NCI-H748 (cell line): ENCODE results near the gene DNAJB8.
A peak's percentile ranks its signal among the peaks of the same experiment; 100 is the strongest.

ENCODE experiments used
- DNase-seq: peaks from one replicate; lab custom pipeline; 2025; ENCODE audit not compliant: unreplicated experiment; lab: John Stamatoyannopoulos, UW

Gene DNAJB8

GRCh38 chr3:128466840-128467541 lies at the start of gene DNAJB8:
Gene DNAJB8 (minus strand): TSS chr3:128466890. CDS start chr3:128463245, 3,645 bp downstream.
- DNase-seq, result no peak

GRCh38 chr3:128515967-128516366 lies 49.3 kb upstream of the DNAJB8 start:
- no peak for DNase-seq

GRCh38 chr3:128508852-128509251 lies 42.2 kb upstream of the DNAJB8 start:
- DNase-seq, result no peak

DNA sequence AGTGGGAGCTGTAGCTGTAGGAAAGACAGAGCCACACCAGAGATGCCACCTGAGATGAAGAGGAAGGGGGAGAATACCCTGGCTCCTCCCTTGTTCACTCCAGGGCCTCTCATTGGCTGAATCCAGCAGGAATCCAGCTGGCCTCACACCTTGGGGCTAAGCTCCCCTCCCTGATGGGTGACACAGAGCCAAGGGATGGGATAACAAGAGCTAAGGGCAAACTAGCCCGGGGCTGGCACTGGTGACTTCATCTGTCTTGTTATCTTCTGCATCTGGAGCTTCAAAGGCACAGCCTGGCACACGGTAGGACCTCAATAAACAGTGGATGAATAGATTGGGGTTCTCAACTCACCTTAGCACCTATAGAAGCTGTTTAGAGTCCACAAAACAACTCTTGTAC lies 40.1 kb upstream of the DNAJB8 start:
- no peak for DNase-seq

GRCh38 chr3:128505771-128506170 lies 39.1 kb upstream of the DNAJB8 start:
- DNase-seq, result no peak

DNA sequence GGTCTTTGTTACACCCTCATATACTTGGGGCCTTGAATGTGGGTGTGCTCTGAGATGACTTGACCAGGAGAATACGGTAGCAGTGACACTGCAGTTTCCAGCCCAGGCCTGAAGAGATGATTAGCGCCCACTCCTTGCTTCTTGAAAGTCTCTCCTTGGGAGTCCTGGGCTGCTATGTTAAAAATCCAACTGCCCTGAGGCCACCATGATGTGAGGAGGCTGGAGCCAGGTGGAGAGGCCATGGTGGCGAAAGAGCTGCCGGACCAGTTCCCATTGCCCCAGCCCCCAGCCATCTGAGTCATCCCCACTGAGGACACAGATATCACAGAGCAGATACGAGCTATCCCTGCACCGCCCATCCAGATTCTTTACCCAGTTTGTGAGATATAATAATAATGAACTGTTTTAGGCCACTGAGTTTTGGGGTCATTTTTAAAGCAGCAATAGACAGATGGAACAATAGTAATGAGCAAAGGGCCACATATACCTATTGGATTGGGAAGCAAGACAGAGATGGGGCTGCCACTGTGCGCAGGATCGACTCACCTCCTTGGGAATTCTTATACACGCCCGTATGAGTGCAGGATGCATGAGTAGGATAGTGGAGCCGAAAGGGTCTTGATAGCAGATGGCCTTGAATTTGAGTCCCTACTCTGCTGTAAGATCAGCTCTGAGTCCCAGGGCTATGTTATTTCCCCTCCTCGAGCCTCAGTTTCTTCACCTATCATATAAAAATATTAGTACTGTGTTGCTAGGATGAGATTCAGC lies 38.5 kb upstream of the DNAJB8 start:
- DNase-seq, result no peak

- no peak for DNase-seq
Measured at GRCh38 chr3:128504533-128504915, 37.8 kb upstream of the DNAJB8 start.

- DNase-seq, result no peak
Measured at GRCh38 chr3:128503751-128504532, 37.3 kb upstream of the DNAJB8 start.

- DNase-seq, result no peak
Measured at GRCh38 chr3:128503164-128503651, 36.5 kb upstream of the DNAJB8 start.

DNA sequence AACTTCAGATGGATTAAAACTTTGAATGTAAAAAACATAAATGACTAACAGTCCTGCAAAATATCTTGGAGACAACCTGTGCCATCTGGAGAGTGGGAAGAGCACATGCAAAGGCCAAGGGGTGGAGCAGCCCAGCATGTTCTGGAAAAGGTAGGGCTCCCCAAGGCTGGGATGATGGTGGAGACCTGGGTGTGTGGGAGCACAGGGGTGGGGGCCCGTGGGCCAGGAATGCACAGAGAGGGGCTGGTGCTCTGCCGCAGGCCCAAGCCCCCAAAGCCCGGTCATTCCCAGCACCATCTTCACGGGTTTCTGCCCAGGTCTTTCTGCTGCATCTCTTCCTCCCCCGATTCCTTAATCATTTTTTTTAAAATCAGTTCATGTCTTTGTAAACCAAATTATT lies 36.0 kb upstream of the DNAJB8 start:
- DNase-seq, result no peak

GRCh38 chr3:128501431-128501830 lies 34.7 kb upstream of the DNAJB8 start:
- no peak for DNase-seq

GRCh38 chr3:128500556-128500955 lies 33.9 kb upstream of the DNAJB8 start:
- no peak for DNase-seq

DNA sequence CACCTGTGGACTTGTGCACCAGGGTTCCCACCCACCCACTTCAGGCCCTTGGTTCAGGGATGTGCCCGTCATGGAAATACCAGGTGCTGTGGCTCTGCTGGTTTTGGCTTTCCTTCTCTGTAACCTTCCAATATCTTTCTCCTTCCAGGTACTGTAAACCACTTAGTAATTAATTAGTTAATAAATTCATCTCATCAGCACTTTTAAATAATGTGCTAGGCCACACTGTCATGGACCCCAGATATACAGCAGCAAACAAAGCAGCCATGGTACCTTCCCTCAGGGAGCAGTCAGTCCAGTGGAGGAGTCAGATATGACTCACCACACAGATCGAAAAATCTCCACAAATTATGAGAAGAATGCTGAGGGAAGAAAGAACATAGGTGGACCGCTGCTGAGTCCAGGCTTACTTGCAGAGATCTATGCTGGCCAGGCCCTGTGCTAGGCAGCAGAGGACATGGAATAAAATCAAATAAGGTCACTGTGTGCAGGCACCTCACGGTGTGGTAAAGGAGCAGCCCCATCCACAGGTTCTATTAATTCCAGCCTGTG lies 33.1 kb upstream of the DNAJB8 start:
- DNase-seq, result no peak

- DNase-seq, result no peak
Measured at GRCh38 chr3:128498901-128499530, 32.3 kb upstream of the DNAJB8 start.

GRCh38 chr3:128498127-128498626 lies 31.5 kb upstream of the DNAJB8 start:
- no peak for DNase-seq

- peak; percentile 87 for DNase-seq
Measured at GRCh38 chr3:128497305-128498126, 30.8 kb upstream of the DNAJB8 start.

DNA sequence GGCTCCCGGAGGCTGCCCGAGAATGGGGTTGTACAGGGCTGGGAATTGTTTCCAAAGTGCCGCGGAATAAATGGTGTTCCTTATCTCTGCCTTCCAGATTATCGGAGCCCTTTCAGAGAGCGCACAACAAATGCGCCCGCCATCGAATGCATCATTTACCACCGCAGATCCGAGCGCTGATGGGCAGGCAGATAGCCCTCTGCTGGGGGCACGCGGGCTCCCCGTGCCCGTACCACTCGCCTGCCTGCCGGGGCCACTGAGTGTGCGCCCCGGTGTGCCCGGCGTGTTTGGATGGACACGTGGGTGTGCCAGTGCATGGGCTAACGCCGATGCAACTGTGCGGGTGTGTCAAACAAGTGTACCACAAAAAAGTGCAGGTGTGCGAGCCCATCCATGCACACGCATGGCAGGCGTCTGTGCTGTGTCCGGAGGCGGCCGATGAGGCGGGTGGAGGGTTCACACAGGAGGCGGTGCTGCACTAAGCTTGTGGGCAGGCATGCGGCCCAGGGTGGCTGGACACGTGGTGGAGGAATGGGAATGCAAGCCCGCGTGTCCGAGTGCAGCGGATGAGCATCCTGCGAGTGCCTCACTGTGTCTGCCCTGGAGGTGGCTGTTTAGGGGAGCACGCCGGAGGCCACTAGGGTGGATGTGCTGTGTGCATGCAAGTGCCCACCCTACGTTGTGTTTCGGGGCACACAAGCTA lies 30.1 kb upstream of the DNAJB8 start:
- no peak for DNase-seq

- no peak for DNase-seq
Measured at GRCh38 chr3:128496019-128496601, 29.4 kb upstream of the DNAJB8 start.
